ENCODE results near the gene POLR2I.

POLR2I gene

GRCh38 chr19:36108684-36109083 is 6.0 kb downstream of the POLR2I start:
- TF ChIP-seq, protein P1, sequence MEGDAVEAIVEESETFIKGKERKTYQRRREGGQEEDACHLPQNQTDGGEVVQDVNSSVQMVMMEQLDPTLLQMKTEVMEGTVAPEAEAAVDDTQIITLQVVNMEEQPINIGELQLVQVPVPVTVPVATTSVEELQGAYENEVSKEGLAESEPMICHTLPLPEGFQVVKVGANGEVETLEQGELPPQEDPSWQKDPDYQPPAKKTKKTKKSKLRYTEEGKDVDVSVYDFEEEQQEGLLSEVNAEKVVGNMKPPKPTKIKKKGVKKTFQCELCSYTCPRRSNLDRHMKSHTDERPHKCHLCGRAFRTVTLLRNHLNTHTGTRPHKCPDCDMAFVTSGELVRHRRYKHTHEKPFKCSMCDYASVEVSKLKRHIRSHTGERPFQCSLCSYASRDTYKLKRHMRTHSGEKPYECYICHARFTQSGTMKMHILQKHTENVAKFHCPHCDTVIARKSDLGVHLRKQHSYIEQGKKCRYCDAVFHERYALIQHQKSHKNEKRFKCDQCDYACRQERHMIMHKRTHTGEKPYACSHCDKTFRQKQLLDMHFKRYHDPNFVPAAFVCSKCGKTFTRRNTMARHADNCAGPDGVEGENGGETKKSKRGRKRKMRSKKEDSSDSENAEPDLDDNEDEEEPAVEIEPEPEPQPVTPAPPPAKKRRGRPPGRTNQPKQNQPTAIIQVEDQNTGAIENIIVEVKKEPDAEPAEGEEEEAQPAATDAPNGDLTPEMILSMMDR (IDR thresholded peaks at IDR 0.05; ENCODE audit: low read depth, low read length): no peak
- H3K4me3 ChIP-seq (ENCODE audit: low read depth, low read length): no peak overlapping the region

DNA sequence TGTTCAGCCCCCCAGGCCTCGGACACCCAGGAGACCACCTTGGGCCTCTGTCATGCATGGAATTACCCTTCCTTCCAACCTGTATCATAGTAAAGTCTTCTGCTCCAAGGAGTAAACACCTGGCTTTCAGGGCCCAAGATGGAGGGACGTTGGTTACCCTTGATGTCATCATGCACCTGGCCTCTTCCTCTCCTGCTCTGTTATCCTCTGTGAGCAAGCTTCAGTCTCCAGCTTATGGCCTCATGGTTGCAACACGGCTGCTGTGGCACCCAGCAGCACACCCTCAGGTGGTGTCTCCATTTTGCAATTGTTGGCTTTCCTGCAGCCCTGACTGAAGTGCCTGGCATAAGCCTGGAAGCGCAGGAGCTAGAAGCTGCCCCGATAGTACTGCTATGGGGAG is 7.7 kb downstream of the POLR2I start:
- TF ChIP-seq, protein P1 (IDR thresholded peaks at IDR 0.05; ENCODE audit: low read depth, low read length): no peak
- no peak overlapping the region for H3K4me3 ChIP-seq (ENCODE audit: low read depth, low read length)

DNA sequence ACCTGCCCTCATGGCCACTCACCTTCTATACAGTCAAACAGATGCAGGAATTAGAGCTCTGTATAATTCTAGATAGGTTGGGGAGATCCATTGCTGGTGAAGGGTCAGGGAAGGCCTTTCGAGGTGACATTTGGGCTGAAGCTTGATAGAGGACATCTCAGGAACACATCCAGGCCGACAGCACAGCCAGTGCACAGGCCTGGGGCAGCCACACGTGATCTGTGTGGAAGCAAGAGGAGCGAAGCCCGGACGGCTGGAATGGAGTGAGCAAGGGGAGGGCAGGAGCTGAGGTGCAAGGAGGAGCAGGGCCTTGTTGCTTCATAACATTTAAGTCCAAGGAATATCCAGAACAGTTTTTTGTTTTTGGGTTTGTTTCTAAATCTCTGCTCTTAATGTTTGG is 8.2 kb downstream of the POLR2I start:
- TF ChIP-seq, protein P1 (IDR thresholded peaks at IDR 0.05; ENCODE audit: low read depth, low read length): no peak
- H3K4me3 ChIP-seq (ENCODE audit: low read depth, low read length): no peak overlapping the region

DNA sequence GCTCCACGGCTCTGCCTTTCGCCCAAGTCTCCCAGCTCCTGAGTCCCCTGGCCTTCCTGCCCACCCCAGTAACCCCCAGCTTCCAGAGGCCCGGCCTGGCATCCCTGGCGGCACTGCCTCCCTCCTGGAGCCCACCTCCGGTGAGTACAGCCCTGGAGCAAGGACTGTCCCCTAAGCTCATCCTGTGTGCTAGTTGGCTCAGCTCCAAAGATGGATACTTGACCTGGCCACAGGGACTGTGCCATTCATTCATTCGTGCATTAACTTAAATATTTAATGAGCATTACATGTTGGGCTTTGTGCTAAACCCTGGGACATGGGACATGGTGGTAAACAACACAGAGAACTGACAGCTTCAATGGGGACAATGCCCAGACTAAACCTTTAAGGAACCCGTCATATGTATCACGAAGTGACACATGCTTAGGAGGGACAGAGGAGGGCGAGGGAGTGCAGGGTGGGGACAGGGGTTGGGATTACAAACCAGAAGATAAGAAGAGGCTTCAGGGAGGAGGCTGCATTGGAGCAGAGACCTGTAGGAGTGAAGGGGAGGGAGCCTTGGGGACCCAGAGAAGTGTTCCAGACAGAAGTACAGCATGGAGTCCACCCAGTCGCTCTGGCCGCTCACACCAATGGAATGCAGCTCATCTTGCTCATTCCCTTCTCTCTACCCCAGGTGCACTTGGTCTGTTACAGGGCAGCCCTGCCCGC is 10.7 kb downstream of the POLR2I start:
- TF ChIP-seq, protein P1 (IDR thresholded peaks at IDR 0.05; ENCODE audit: low read depth, low read length): no peak

DNA sequence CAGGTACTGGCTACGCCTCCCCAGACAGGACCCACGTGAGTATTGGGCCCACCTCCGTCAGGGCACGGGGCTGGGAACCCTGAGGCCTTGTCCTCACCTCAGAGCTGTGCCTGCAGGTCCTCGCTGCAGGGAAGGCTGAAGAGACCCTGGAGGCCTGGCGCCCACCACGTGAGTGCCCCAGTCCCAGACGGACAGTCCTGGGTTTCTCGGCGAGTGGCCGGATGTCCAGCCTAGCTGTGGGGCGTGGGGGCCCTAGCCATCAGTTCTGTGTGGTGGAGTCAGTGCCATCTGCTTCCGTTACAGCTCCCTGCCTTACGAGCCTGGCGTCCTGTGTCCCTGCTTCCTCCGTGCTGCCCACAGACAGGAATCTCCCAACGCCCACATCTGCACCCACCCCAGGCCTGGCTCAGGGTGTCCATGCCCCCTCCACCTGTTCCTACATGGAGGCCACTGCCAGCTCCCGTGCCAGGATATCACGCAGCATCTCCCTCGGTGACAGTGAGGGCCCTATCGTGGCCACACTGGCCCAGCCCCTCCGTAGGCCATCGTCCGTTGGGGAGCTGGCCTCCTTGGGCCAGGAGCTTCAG is 11.5 kb downstream of the POLR2I start:
- H3K4me3 ChIP-seq (ENCODE audit: low read depth, low read length): no peak overlapping the region
- TF ChIP-seq, protein P1 (IDR thresholded peaks at IDR 0.05; ENCODE audit: low read depth, low read length): no peak

More for the DNA sequence above, 10.7 kb downstream of the POLR2I start:
- H3K4me3 ChIP-seq (ENCODE audit: low read depth, low read length): no peak overlapping the region

DNA sequence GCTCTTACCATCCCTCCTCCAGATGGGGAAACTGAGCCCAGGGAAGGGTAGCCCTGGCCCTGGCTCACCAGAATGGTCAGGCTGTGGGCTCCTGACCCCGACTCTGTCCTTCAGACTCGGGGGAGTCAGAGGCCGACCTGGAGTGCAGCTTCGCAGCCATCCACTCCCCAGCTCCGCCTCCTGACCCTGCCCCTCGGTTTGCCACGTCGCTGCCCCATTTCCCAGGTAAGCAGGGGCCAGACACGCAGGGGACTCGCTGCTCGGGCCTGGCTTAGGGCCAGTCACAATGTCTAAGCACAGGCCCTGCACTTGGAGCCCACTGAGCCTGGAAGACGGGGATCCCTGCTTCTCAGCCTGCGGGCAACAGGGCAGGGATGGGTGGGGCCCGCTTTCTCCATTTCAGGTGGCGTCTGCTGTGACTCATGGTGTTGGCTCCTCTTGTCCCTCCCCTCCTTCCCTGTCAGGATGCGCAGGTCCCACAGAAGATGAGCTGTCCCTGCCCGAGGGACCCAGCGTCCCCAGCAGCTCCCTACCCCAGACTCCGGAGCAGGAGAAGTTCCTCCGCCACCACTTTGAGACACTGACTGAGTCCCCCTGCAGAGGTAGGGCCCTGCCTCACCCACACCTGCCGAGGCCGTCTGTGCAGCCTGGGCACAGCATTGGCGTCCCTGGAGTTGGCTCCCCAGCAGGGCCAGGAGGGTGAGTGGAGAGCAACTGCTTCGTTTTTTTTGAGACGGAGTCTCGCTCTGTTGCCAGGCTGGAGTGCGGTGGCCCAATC is 12.9 kb downstream of the POLR2I start:
- H3K4me3 ChIP-seq (ENCODE audit: low read depth, low read length): no peak overlapping the region
- TF ChIP-seq, protein P1 (IDR thresholded peaks at IDR 0.05; ENCODE audit: low read depth, low read length): no peak

DNA sequence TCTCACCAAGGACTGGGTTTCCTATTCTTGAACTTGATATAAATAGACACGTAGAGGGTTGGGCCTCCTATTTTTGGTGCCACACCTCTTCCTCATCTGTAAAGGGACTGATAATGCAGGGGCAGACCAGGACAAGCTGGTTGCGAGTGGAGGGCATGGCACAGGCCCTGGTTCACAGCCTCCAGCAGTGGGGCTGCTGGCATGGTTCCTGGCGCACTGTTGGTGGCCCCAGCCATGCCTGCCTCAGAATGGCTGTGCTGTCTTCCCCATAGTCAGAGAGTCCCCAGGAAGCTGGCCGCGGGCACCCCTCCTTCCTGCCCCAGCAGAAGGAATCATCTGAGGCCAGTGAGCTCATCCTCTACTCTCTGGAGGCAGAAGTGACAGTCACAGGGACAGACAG is 14.2 kb downstream of the POLR2I start:
- no peak overlapping the region for H3K4me3 ChIP-seq (ENCODE audit: low read depth, low read length)
- TF ChIP-seq, protein P1 (IDR thresholded peaks at IDR 0.05; ENCODE audit: low read depth, low read length): no peak
